ENCODE measurements around the gene CISD2.
A peak's percentile ranks its signal among the peaks of the same experiment; 100 is the strongest.

Gene CISD2

GRCh38 chr4:102850370-102850769, 18.4 kb upstream of the CISD2 start:
- no peak overlapping the region for H3K27ac ChIP-seq (ENCODE audit: low read depth, low read length)
- H2AFZ ChIP-seq (ENCODE audit: insufficient read depth, low read length, poor library complexity), result no peak overlapping the region
- no peak overlapping the region for H3K14ac ChIP-seq (ENCODE audit: low read length)
- H2BK120ac ChIP-seq (ENCODE audit: insufficient read depth, low read length, poor library complexity), result no peak overlapping the region
- H3K4me2 ChIP-seq (ENCODE audit: low read length), result no peak overlapping the region
- H2BK5ac ChIP-seq (ENCODE audit: low read depth, low read length, poor library complexity), result no peak overlapping the region
- no peak overlapping the region for H2BK12ac ChIP-seq (ENCODE audit: low read length)
- H3K79me2 ChIP-seq (ENCODE audit: control insufficient read depth, insufficient read depth, low read length, poor library complexity), result no peaks in the 10 kb centered on the region
- no peaks in the 10 kb centered on the region for H3K9me3 ChIP-seq (ENCODE audit: insufficient read depth, low read depth, low read length)
- H3K23ac ChIP-seq (ENCODE audit: low read length), result no peak overlapping the region
- H3K9ac ChIP-seq (ENCODE audit: low read length), result no peak overlapping the region
- H3K79me1 ChIP-seq (ENCODE audit: low read length), result no peaks in the 10 kb centered on the region
- no peak for DNase-seq
- peaks cover 0 to 2% of the 10 kb centered on the region in 2 experiments for H3K36me3 ChIP-seq (ENCODE audit: control insufficient read depth in 1 of 2, insufficient read depth in 2 of 2, low read length in 2 of 2)
- H3K4me3 ChIP-seq (ENCODE audit: low read depth, low read length), result no peak overlapping the region
- WGBS (ENCODE audit: extremely low coverage, insufficient coverage, insufficient read length), result no CpG with 5 or more reads among the region's 2 CpGs
- no peak overlapping the region for H4K8ac ChIP-seq (ENCODE audit: low read depth, low read length)
- H2AK5ac ChIP-seq (ENCODE audit: low read length), result no peak overlapping the region
- H3K27me3 ChIP-seq (ENCODE audit: insufficient read depth, low read length), result no peaks in the 10 kb centered on the region
- no peak overlapping the region for H4K91ac ChIP-seq (ENCODE audit: low read depth, low read length)
- H3K4me1 ChIP-seq (ENCODE audit: control insufficient read depth in 1 of 2, insufficient read depth in 2 of 2, low read length in 2 of 2), result no peaks in the 10 kb centered on the region
- H4K12ac ChIP-seq (ENCODE audit: low read depth, low read length), result no peak overlapping the region
- H3K4ac ChIP-seq (ENCODE audit: low read depth, low read length), result no peak overlapping the region
- H3K18ac ChIP-seq (ENCODE audit: low read length), result no peak overlapping the region

DNA sequence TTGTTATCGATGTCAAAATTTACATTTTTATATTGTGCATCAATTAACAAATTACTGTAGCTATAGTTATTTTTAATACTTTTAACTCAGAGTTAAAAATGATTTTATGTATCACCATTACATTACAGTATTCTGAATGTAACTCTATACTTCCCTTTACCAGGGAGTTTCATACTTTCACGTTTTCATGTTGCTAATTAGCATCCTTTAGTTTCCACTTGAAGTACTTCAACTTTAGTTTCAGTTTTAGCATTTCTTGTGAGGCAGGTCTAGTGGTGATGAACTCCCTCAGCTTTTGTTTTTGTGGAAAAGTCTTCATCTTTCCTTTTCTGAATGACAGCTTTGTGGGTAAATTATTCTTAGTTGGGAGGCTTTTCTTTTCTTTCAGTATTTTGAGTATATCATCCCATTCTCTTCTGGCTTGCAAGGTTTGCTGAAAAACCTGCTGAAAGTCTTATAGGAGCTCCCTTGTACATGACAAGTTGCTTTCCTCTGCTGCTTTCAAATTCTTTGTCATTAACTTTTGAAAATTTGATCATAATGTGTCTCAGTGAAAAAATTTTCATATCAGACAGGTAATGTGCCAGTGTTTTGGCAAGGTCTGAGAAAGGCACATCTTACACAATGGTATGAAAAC, 9.8 kb upstream of the CISD2 start:
- H3K18ac ChIP-seq (ENCODE audit: low read length), result no peak overlapping the region
- H2AFZ ChIP-seq (ENCODE audit: insufficient read depth, low read length, poor library complexity), result no peak overlapping the region
- H3K9ac ChIP-seq (ENCODE audit: low read length), result no peak overlapping the region
- no peak overlapping the region for H3K27ac ChIP-seq (ENCODE audit: low read depth, low read length)
- H2BK5ac ChIP-seq (ENCODE audit: low read depth, low read length, poor library complexity), result no peak overlapping the region
- H3K23ac ChIP-seq (ENCODE audit: low read length), result no peak overlapping the region
- H3K4ac ChIP-seq (ENCODE audit: low read depth, low read length), result no peak overlapping the region
- no peak overlapping the region for H3K14ac ChIP-seq (ENCODE audit: low read length)
- no peaks in the 10 kb centered on the region for H3K9me3 ChIP-seq (ENCODE audit: insufficient read depth, low read depth, low read length)
- no peak overlapping the region for H4K91ac ChIP-seq (ENCODE audit: low read depth, low read length)
- no peaks in the 10 kb centered on the region for H3K79me1 ChIP-seq (ENCODE audit: low read length)
- WGBS (ENCODE audit: extremely low coverage, insufficient coverage, insufficient read length), result 100% methylated on average over 1 of the region's 2 CpGs
- H3K79me2 ChIP-seq (ENCODE audit: control insufficient read depth, insufficient read depth, low read length, poor library complexity), result no peaks in the 10 kb centered on the region
- no peak for DNase-seq
- H4K8ac ChIP-seq (ENCODE audit: low read depth, low read length), result no peak overlapping the region
- H3K36me3 ChIP-seq (ENCODE audit: control insufficient read depth in 1 of 2, insufficient read depth in 2 of 2, low read length in 2 of 2), result peaks cover 2% of the 10 kb centered on the region in 2 experiments
- H3K4me1 ChIP-seq (ENCODE audit: control insufficient read depth in 1 of 2, insufficient read depth in 2 of 2, low read length in 2 of 2), result no peaks in the 10 kb centered on the region
- H4K12ac ChIP-seq (ENCODE audit: low read depth, low read length), result no peak overlapping the region
- no peak overlapping the region for H2BK120ac ChIP-seq (ENCODE audit: insufficient read depth, low read length, poor library complexity)
- H2AK5ac ChIP-seq (ENCODE audit: low read length), result no peak overlapping the region
- H2BK12ac ChIP-seq (ENCODE audit: low read length), result no peak overlapping the region
- no peak overlapping the region for H3K4me3 ChIP-seq (ENCODE audit: low read depth, low read length)
- no peaks in the 10 kb centered on the region for H3K27me3 ChIP-seq (ENCODE audit: insufficient read depth, low read length)
- no peak overlapping the region for H3K4me2 ChIP-seq (ENCODE audit: low read length)

- H2BK120ac ChIP-seq (ENCODE audit: insufficient read depth, low read length, poor library complexity), result no peak overlapping the region
- H3K14ac ChIP-seq (ENCODE audit: low read length), result no peak overlapping the region
- peaks cover 2% of the 10 kb centered on the region in 2 experiments for H3K36me3 ChIP-seq (ENCODE audit: control insufficient read depth in 1 of 2, insufficient read depth in 2 of 2, low read length in 2 of 2)
- H4K12ac ChIP-seq (ENCODE audit: low read depth, low read length), result no peak overlapping the region
- no peaks in the 10 kb centered on the region for H3K79me2 ChIP-seq (ENCODE audit: control insufficient read depth, insufficient read depth, low read length, poor library complexity)
- no peak overlapping the region for H3K4ac ChIP-seq (ENCODE audit: low read depth, low read length)
- no peak overlapping the region for H3K27ac ChIP-seq (ENCODE audit: low read depth, low read length)
- no peak overlapping the region for H2BK5ac ChIP-seq (ENCODE audit: low read depth, low read length, poor library complexity)
- no peak overlapping the region for H2BK12ac ChIP-seq (ENCODE audit: low read length)
- peak overlapping the region; percentile 18 for H3K9ac ChIP-seq (ENCODE audit: low read length)
- no peak overlapping the region for H3K4me2 ChIP-seq (ENCODE audit: low read length)
- DNase-seq, result no peak
- H3K23ac ChIP-seq (ENCODE audit: low read length), result no peak overlapping the region
- no peaks in the 10 kb centered on the region for H3K4me1 ChIP-seq (ENCODE audit: control insufficient read depth in 1 of 2, insufficient read depth in 2 of 2, low read length in 2 of 2)
- WGBS (ENCODE audit: extremely low coverage, insufficient coverage, insufficient read length), result no CpG with 5 or more reads among the region's 2 CpGs
- H4K8ac ChIP-seq (ENCODE audit: low read depth, low read length), result no peak overlapping the region
- no peak overlapping the region for H3K18ac ChIP-seq (ENCODE audit: low read length)
- H3K9me3 ChIP-seq (ENCODE audit: insufficient read depth, low read depth, low read length), result no peaks in the 10 kb centered on the region
- no peak overlapping the region for H3K4me3 ChIP-seq (ENCODE audit: low read depth, low read length)
- no peak overlapping the region for H2AK5ac ChIP-seq (ENCODE audit: low read length)
- no peak overlapping the region for H4K91ac ChIP-seq (ENCODE audit: low read depth, low read length)
- H3K27me3 ChIP-seq (ENCODE audit: insufficient read depth, low read length), result no peaks in the 10 kb centered on the region
- no peak overlapping the region for H2AFZ ChIP-seq (ENCODE audit: insufficient read depth, low read length, poor library complexity)
- no peaks in the 10 kb centered on the region for H3K79me1 ChIP-seq (ENCODE audit: low read length)
These were observed 8.0 kb upstream of the CISD2 start for GRCh38 chr4:102860611-102861324.

DNA sequence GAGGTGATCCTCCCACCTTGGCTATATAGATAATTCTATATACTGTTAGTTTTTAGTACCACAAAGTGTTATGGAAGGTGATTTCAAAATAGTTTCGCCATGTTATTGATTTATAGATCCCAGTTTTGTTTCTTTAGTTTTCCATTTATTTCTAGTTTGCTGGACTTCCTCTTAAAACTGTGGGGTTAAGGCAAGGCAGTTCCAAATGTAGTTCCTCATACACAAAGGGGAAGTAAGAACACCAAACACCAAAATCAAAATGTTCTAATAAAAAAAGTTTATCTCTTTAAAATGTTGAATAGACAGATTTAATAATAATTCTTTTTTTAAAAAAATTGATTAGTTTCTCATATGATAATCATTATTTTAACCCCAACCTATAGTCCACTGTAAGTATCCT, 6.8 kb upstream of the CISD2 start:
- H2BK5ac ChIP-seq (ENCODE audit: low read depth, low read length, poor library complexity), result no peak overlapping the region
- no peak for DNase-seq
- no peak overlapping the region for H3K27ac ChIP-seq (ENCODE audit: low read depth, low read length)
- H3K36me3 ChIP-seq (ENCODE audit: control insufficient read depth in 1 of 2, insufficient read depth in 2 of 2, low read length in 2 of 2), result peaks cover 2% of the 10 kb centered on the region in 2 experiments
- H3K27me3 ChIP-seq (ENCODE audit: insufficient read depth, low read length), result no peaks in the 10 kb centered on the region
- no peak overlapping the region for H3K14ac ChIP-seq (ENCODE audit: low read length)
- H2BK120ac ChIP-seq (ENCODE audit: insufficient read depth, low read length, poor library complexity), result no peak overlapping the region
- H2AFZ ChIP-seq (ENCODE audit: insufficient read depth, low read length, poor library complexity), result no peak overlapping the region
- WGBS (ENCODE audit: extremely low coverage, insufficient coverage, insufficient read length), result no CpG with 5 or more reads among the region's 1 CpG
- no peaks in the 10 kb centered on the region for H3K79me2 ChIP-seq (ENCODE audit: control insufficient read depth, insufficient read depth, low read length, poor library complexity)
- H2AK5ac ChIP-seq (ENCODE audit: low read length), result no peak overlapping the region
- H4K91ac ChIP-seq (ENCODE audit: low read depth, low read length), result no peak overlapping the region
- H3K23ac ChIP-seq (ENCODE audit: low read length), result no peak overlapping the region
- H3K9ac ChIP-seq (ENCODE audit: low read length), result no peak overlapping the region
- no peak overlapping the region for H3K4me2 ChIP-seq (ENCODE audit: low read length)
- no peak overlapping the region for H4K8ac ChIP-seq (ENCODE audit: low read depth, low read length)
- H3K18ac ChIP-seq (ENCODE audit: low read length), result no peak overlapping the region
- no peaks in the 10 kb centered on the region for H3K4me1 ChIP-seq (ENCODE audit: control insufficient read depth in 1 of 2, insufficient read depth in 2 of 2, low read length in 2 of 2)
- H3K9me3 ChIP-seq (ENCODE audit: insufficient read depth, low read depth, low read length), result no peaks in the 10 kb centered on the region
- no peak overlapping the region for H3K4me3 ChIP-seq (ENCODE audit: low read depth, low read length)
- H3K79me1 ChIP-seq (ENCODE audit: low read length), result no peaks in the 10 kb centered on the region
- H3K4ac ChIP-seq (ENCODE audit: low read depth, low read length), result no peak overlapping the region
- H4K12ac ChIP-seq (ENCODE audit: low read depth, low read length), result no peak overlapping the region
- no peak overlapping the region for H2BK12ac ChIP-seq (ENCODE audit: low read length)

Measured in trophoblast cell (in vitro differentiated cells and primary cell).